A549 (cell line): Measurements from ENCODE around the gene MVK. TPM values are rescaled to one million over a fixed set of nuclear protein-coding genes. Genes with fewer than 3 reads are reported as not detected.

Experiments used
- ATAC-seq, 2 experiments: fragments of 200-7000 bp in 1 of 2; fragments of >200 bp in 1 of 2; cut with Nextera tagmentation in 1 of 2; cut with Tn5 transposase in 1 of 2; 3 replicates each; pipeline versions ENCODE4 v1.8.0 to v1.9.1; 2018 to 2020; ENCODE audit warnings: mild to moderate bottlenecking in 1 of 2, moderate library complexity in 1 of 2
- CTCF ChIA-PET: fragments of 300-600 bp; sonication (Branson Sonifier 250); formaldehyde crosslinking; extraction: SDS; loops from one replicate; lab custom pipeline; 2021; ENCODE audit warnings: antibody characterized with exemption, inconsistent platforms; lab: Yijun Ruan, JAX
- POLR2A ChIA-PET: fragments of 350-600 bp; formaldehyde crosslinking; extraction: SDS; loops from one replicate; lab custom pipeline; 2021; ENCODE audit warnings: antibody characterized with exemption, inconsistent platforms; lab: Yijun Ruan, JAX
- DNase-seq, 2 experiments: peaks; one replicate each; pipeline versions ENCODE4 v3.0.0 to v3.0.0-alpha.2; 2011 to 2016; ENCODE audit warnings: low read depth in 1 of 2, low spot score in 1 of 2
- FAIRE-seq: peaks from 2 replicates; lab custom pipeline; 2011; peaks lifted over from hg19 to GRCh38; lab: Jason Lieb, UNC
- H3K27ac ChIP-seq, 2 experiments: fragments of >200 bp; sonication (Bioruptor Twin); formaldehyde crosslinking; 3 replicates each; pipeline ENCODE4 v1.5.1; 2016 to 2017
- H3K4me1 ChIP-seq: fragments of >200 bp; sonication (Bioruptor Twin); formaldehyde crosslinking; 3 replicates; pipeline ENCODE4 v1.6.1; 2016
- H3K4me2 ChIP-seq: fragments of >200 bp; sonication (Bioruptor Twin); formaldehyde crosslinking; 3 replicates; pipeline ENCODE4 v1.6.1; 2016
- H3K4me3 ChIP-seq: fragments of >200 bp; sonication (Bioruptor Twin); formaldehyde crosslinking; 3 replicates; pipeline ENCODE4 v1.5.1; 2016
- H3K9me3 ChIP-seq: fragments of >200 bp; sonication (Bioruptor Twin); formaldehyde crosslinking; 3 replicates; pipeline ENCODE4 v1.6.1; 2016
- ATOH8 ChIP-seq: fragments of 250-450 bp; sonication (Bioruptor Pico); IDR thresholded peaks from 2 replicates; pipeline ENCODE4 v1.5.0; 2020; ENCODE audit warnings: low read depth, mild to moderate bottlenecking, moderate library complexity
- CBX2 ChIP-seq: fragments of 200-600 bp; sonication (generic); IDR thresholded peaks from 2 replicates; pipeline ENCODE4 v1.6.1; 2016; ENCODE audit warnings: low read depth, mild to moderate bottlenecking, borderline replicate concordance
- CBX8 ChIP-seq: fragments of 200-600 bp; sonication (generic); IDR thresholded peaks from 2 replicates; pipeline ENCODE4 v1.6.1; 2016
- CHD4 ChIP-seq: fragments of 200-600 bp; sonication (generic); IDR thresholded peaks from 2 replicates; pipeline ENCODE4 v1.6.1; 2016; ENCODE audit warnings: antibody characterized with exemption, mild to moderate bottlenecking, borderline replicate concordance
- E2F6 ChIP-seq: IDR thresholded peaks from 2 replicates; pipeline ENCODE4 v1.6.1; 2012; ENCODE audit warnings: low read depth, borderline replicate concordance
- EHF ChIP-seq: fragments of 250-450 bp; sonication (Bioruptor Pico); IDR thresholded peaks from 2 replicates; pipeline ENCODE4 v1.5.0; 2020; ENCODE audit warnings: mild to moderate bottlenecking
- ELK1 ChIP-seq: fragments of 150-350 bp; IDR thresholded peaks from 2 replicates; pipeline ENCODE4 v1.6.1; 2014; ENCODE audit warnings: low read depth, mild to moderate bottlenecking, low read length
- EP300 ChIP-seq, 2 experiments: fragments of >200 bp; sonication (Bioruptor Twin); formaldehyde crosslinking; IDR thresholded peaks; 2 replicates in 1 of 2; 3 replicates in 1 of 2; pipeline ENCODE4 v1.6.1; 2016 to 2017
- ESRRA ChIP-seq: fragments of 150-350 bp; IDR thresholded peaks from 2 replicates; pipeline ENCODE4 v1.6.1; 2014; ENCODE audit warnings: mild to moderate bottlenecking, low read length, borderline replicate concordance
- GATA3 ChIP-seq: IDR thresholded peaks from 2 replicates; pipeline ENCODE4 v1.6.1; 2012; ENCODE audit warnings: borderline replicate concordance
- HMGXB4 ChIP-seq: fragments of 250-450 bp; sonication (Bioruptor Pico); IDR thresholded peaks from 2 replicates; pipeline ENCODE4 v1.5.0; 2021; ENCODE audit warnings: mild to moderate bottlenecking, moderate library complexity, borderline replicate concordance
- HOXB13 ChIP-seq: fragments of 250-450 bp; sonication (Bioruptor Pico); IDR thresholded peaks from 2 replicates; pipeline ENCODE4 v1.5.0; 2020; ENCODE audit warnings: low read depth, mild to moderate bottlenecking, moderate library complexity
- HOXB5 ChIP-seq: fragments of 250-450 bp; sonication (Bioruptor Pico); IDR thresholded peaks from 2 replicates; pipeline ENCODE4 v1.5.0; 2020; ENCODE audit warnings: mild to moderate bottlenecking, moderate library complexity
- JUNB ChIP-seq: fragments of >200 bp; sonication (Bioruptor Twin); formaldehyde crosslinking; IDR thresholded peaks from 2 replicates; pipeline ENCODE4 v1.6.1; 2016
- KDM5A ChIP-seq: fragments of 200-600 bp; sonication (generic); IDR thresholded peaks from 2 replicates; pipeline ENCODE4 v1.6.1; 2016; ENCODE audit warnings: antibody characterized with exemption, mild to moderate bottlenecking
- MAZ ChIP-seq: fragments of 150-350 bp; IDR thresholded peaks from 2 replicates; pipeline ENCODE4 v1.6.1; 2014; ENCODE audit warnings: antibody characterized with exemption, low read depth, low read length, borderline replicate concordance
- NFE2L2 ChIP-seq: fragments of 150-350 bp; conservative IDR thresholded peaks from 2 replicates; pipeline ENCODE4 v1.6.1; 2014; ENCODE audit warnings: low read length
- PHF8 ChIP-seq: fragments of 200-600 bp; sonication (generic); IDR thresholded peaks from 2 replicates; pipeline ENCODE4 v1.6.1; 2016; ENCODE audit warnings: low read depth, mild to moderate bottlenecking, antibody characterized with exemption, moderate library complexity, borderline replicate concordance
- RAD21 ChIP-seq, 2 experiments: fragments of >200 bp in 1 of 2; sonication (Bioruptor Twin) in 1 of 2; formaldehyde crosslinking in 1 of 2; IDR thresholded peaks in 1 of 2; conservative IDR thresholded peaks in 1 of 2; 2 replicates in 1 of 2; 3 replicates in 1 of 2; pipeline ENCODE4 v1.6.1; 2012 to 2018; ENCODE audit warnings: inconsistent platforms in 1 of 2
- RCOR1 ChIP-seq: fragments of 150-350 bp; IDR thresholded peaks from 2 replicates; pipeline ENCODE4 v1.6.1; 2014; ENCODE audit warnings: antibody characterized with exemption, low read length, low read depth
- SMC3 ChIP-seq: fragments of >200 bp; sonication (Bioruptor Twin); formaldehyde crosslinking; IDR thresholded peaks from 3 replicates; pipeline ENCODE4 v1.6.1; 2018; ENCODE audit warnings: inconsistent platforms
- SREBF2 ChIP-seq: fragments of 450-650 bp; IDR thresholded peaks from 2 replicates; pipeline ENCODE4 v1.6.1; 2014; ENCODE audit warnings: mild to moderate bottlenecking, moderate library complexity
- USF2 ChIP-seq: fragments of 450-650 bp; IDR thresholded peaks from 2 replicates; pipeline ENCODE4 v1.6.1; 2014; ENCODE audit warnings: antibody characterized with exemption
- ZC3H11A ChIP-seq: fragments of 450-650 bp; IDR thresholded peaks from 2 replicates; pipeline ENCODE4 v1.6.1; 2014; ENCODE audit warnings: antibody characterized with exemption, mild to moderate bottlenecking
- WGBS: methylation state at CpG from one replicate; pipeline ENCODE4 v1.1.6; 2017; ENCODE audit errors: missing lambda C conversion rate; 5-methylcytosine and 5-hydroxymethylcytosine counted together
- polyA plus RNA-seq, 4 experiments: library from polyadenylated mRNA; depleted of rRNA in 3 of 4; stranded (reverse); fragments of >200 nt; fragmentation: RNase III in 1 of 4; extraction: RNeasy Plus Mini Kit Qiagen cat#74134 plus additional on column Dnase treatment in 1 of 4; gene quantifications; 2 replicates in 3 of 4; 3 replicates in 1 of 4; pipeline ENCODE4 v1.2.3, GENCODE V29; 2011 to 2017

MVK gene
- polyA plus RNA-seq, 2 of the 4 experiments (the other 2 are of a cell fraction): 5.9 to 14.8 TPM

- no peaks in the 10 kb centered on the region for H3K9me3 ChIP-seq
- ATAC-seq: no peak
- TF ChIP-seq RCOR1: no peak
- no peak for TF ChIP-seq ATOH8 (CRISPR knock-in tag)
- TF ChIP-seq E2F6: no peak
- no peak for TF ChIP-seq EP300 (IDR thresholded peaks at IDR 0.05)
- TF ChIP-seq KDM5A: no peak
- no peak for TF ChIP-seq SMC3
- TF ChIP-seq SREBF2: no peak
- TF ChIP-seq HOXB13 (CRISPR knock-in tag): no peak
- no peak for TF ChIP-seq HOXB5 (CRISPR knock-in tag)
- TF ChIP-seq MAZ: no peak
- TF ChIP-seq RAD21 (conservative IDR thresholded peaks at IDR 0.05 in 1 of 2, IDR thresholded peaks at IDR 0.05 in 1 of 2): no peak
- no peak for TF ChIP-seq ZC3H11A
- TF ChIP-seq, all 56 proteins: peak for 0
- 45% methylated on average over 8 of the region's 8 CpGs for WGBS
- CTCF ChIA-PET: interaction anchor here (0.6 kb wide), 1 partner anchor 11 kb away, joined by 3 read pairs; no protein-coding TSS in a partner anchor
- DNase-seq (no peak), FAIRE-seq (no peak)
- Histone ChIP-seq H3K4me1 (no peaks in the 10 kb centered on the region), H3K27ac (no peak overlapping the region), H3K4me2 (no peak overlapping the region), H3K4me3 (no peak overlapping the region)
- POLR2A ChIA-PET: no interaction called here
Observed at GRCh38 chr12:109632342-109632741, 58.7 kb downstream of the MVK start.

GRCh38 chr12:109635717-109636116, 62.1 kb downstream of the MVK start:
- no peak overlapping the region for H3K4me3 ChIP-seq
- ChIA-PET POLR2A (no interaction called here), CTCF (no interaction called here)
- no peak for ATAC-seq
- TF ChIP-seq USF2 (no peak), JUNB (no peak), ELK1 (no peak), GATA3 (no peak), NFE2L2 (no peak), RCOR1 (no peak), SMC3 (no peak), CBX8 (no peak), CHD4 (no peak), CBX2 (no peak), PHF8 (no peak), HOXB5 (CRISPR knock-in tag) (no peak), ESRRA (no peak), HMGXB4 (no peak), EHF (CRISPR knock-in tag) (no peak)
- no peaks in the 10 kb centered on the region for H3K9me3 ChIP-seq
- H3K4me2 ChIP-seq: no peak overlapping the region
- no peak overlapping the region for H3K27ac ChIP-seq
- no peak for FAIRE-seq
- 25% methylated on average over 3 of the region's 3 CpGs for WGBS
- no peak for DNase-seq
- H3K4me1 ChIP-seq: no peaks in the 10 kb centered on the region
